ENCODE data around the gene SAMSN1.
"Not testable (repeated sequence)": the region's sequence is repeated elsewhere in the genome, so short reads cannot be mapped to it uniquely, and the experiment has no call there.

The SAMSN1 gene

DNA sequence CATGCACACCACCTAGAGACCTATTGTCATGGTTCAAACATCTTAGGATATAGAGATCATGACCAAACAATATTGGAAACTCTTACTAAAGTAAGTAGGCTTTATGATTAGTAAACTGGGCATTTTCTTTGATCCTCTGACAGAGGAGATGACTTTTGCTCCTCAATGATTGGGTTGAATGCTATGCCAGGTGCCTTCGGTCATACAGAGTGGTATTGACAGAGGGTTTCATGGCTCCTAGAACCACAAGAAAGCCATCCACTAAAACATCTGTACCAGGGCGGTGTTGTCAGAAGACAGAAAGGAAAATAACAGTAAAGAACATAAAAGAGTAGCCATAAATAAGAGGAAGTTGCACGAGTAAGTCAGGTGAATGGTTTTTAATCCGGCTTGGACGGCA, 20.8 kb upstream of the SAMSN1 start:
- no peak for DNase-seq (ENCODE audit: low read depth in 2 of 2)

DNA sequence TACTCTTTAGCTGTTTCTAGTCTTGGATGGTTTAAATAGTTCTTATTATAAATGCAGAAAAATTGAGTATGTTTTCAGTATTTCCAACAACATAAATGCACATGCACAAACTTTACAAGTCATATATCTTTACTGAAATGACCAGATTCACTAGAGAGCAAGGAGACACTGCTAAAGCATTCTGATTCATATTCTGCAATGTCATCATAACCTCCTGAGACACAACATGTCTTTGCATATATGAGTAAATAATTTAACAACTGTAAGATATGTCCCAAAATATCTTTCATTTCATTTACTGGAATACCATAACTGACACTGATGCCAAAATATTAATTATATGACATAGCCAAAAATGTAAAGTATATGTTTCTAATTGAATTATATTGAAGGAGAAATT, 16.8 kb upstream of the SAMSN1 start:
- DNase-seq (ENCODE audit: low read depth in 2 of 2), result no peak

DNA sequence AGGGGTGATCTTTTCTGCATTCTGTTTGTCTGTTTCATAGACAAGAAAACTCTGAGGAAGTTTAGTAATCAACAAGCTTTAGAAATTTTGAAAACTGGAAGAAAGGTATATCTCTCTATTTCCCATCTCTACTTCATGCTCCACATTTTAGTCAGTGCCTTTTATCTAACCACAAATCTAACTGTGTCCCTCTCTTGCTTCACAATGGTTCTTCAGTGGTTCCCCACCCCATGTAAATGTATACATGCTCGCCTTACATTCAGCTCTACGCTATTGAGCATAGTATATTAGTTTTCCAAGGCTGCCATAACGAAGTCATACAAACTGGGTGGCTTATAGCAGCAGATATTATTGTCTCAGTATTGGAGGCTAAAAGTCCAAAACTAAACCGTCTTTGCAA, 14.4 kb upstream of the SAMSN1 start:
- DNase-seq (ENCODE audit: low read depth in 2 of 2), result no peak

DNA sequence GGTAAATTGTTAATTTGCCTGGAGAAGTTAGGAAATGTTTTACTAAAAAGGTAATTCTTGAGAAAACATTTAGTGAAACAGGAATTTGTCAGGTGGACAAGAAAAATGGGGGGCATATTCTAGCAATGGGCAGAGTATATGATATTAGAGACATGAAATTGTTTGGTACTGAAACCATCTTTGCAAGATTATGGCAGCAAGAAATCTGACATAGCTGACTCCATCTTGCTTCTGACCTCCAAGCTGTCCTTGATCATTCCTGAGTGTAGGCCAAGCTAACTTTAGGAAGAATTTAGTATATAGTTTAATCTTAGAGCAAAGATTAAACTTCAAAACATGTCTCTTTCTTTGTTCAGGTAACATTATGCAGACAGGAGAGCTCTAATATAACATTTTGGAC, 14.0 kb upstream of the SAMSN1 start:
- DNase-seq (ENCODE audit: low read depth in 2 of 2), result no peak

DNA sequence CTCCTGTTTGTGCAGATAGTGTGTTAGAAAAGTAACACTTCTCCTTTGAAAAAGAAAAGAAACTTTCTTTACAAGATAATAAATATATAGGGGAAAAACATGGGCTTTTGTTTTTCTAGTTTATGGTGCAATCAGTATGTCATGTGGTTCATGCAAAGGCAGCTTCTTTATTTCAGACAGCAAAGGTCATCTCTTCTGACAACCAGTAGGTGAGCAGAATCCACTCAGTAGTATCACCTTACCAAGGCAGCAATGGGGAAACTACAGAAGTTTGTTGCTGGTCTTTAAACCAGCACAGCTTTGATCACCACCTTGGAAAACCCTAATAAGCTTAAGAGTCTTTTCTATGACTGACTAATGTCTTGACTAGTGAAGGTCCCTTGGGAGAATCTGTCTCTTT, 13.0 kb upstream of the SAMSN1 start:
- no peak for DNase-seq (ENCODE audit: low read depth in 2 of 2)

DNA sequence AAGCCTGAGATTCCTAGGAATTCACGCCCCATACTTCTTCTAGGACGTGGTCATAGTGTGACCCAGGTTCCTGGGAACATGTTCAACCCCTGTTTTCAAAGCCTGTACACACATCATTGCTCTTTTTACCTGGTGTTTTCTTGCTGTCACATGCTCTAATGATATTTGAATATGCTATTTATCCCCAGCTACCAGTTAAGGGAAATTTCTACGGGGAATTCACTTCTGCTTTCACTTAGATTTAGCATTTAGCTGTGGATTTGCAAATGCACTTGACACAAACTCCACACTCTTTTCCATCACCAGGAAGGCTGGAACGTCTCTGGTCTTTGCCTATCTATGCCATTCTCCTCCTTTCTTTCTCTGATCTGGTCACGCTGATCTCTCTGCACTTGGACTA, 11.3 kb upstream of the SAMSN1 start:
- DNase-seq (ENCODE audit: low read depth in 2 of 2), result no peak

DNA sequence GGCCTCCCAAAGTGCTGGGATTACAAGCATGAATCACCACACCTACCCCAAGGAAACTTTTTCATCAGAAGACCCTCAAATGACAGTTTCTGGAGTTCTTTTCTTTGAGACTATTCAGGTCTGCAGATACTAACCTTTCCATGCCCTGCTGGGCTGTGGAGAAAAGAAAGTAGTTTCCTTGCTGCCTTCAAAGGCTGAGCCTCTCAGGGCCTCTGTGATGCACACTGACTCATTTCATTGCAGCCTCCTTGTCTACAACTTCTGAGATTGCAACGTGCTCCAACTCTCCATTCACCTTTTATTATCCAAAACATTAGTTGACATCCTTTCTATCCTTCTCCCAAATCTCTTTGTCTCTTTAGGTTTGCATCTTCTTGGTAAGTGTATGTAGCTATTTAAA, 8.8 kb upstream of the SAMSN1 start:
- DNase-seq (ENCODE audit: low read depth in 2 of 2), result no peak

DNA sequence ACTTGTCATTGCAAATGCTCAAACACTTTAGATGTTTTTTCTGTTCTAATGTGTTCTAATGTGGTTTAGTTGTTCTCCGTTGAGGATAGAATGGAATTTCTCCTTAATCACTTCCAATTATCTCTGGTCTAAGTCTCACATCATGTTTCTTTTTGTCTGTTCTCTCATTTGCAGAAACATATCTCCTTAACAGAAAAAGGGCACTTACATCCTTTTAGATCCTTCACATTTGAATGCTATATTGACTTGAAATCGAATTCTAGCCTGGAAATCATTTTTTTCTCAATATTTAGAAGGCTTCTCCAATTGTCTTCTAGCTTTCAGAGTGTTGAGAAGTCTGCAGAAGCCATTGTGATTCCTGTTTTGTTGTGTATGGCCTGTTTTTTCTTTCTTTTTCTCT, 7.3 kb upstream of the SAMSN1 start:
- DNase-seq (ENCODE audit: low read depth in 2 of 2), result no peak

DNA sequence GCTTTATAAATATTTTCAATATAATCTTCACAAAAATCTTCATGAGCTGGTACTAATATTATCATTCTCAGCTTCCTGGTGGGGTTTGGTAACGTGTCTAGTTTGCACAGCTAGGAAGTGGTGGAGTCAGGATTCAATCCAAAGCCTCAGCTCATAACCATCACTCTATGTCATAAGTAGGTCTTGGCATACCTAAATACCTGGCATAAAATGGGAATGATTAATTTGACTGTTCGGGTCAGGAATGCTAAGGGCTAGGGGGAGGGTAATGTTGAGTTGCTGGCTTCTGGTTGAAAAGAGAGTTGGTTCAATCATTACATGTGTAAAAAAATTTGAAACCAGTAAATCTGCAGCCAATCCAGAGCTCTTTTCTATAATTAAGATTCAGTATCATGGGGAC, 5.6 kb upstream of the SAMSN1 start:
- no peak for DNase-seq (ENCODE audit: low read depth in 2 of 2)

DNA sequence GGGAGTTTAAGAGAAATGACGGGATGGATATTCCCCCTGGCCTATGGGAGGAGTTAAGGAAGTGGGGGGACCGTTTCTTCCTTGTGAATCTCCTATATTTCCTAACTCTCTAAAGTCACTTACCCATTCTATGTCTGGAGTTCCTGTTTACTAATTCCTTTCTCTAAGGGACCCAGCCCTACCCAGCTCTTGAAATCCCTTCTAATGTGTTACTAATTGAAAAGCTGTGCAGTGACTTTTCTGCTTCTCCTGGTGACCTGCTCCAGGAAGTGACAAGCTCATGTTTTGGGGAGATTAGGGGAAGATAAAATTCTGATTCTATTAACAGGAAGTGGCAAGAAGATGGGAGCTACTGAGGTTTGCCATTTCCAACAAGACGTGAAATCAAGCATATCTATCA, 4.0 kb upstream of the SAMSN1 start:
- DNase-seq (ENCODE audit: low read depth in 2 of 2), result no peak

DNA sequence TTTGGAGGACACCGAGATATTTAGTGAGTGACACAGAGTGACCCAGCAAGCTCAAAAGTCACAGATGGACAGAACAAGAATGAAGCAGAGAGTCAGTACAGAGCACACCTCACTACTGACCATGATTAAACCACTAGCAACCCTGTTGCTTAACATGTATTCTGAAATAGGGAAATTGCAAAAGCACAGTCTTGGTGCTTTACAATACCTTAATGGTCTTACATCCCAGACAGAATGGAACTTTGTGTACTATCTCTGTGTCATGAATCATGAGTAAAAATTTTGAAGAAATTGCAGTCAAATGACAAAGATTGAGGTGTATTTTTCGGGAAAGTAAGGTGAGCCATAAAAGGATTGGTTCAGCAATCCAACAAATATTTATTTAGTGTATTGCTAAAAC, 2.7 kb upstream of the SAMSN1 start:
- DNase-seq (ENCODE audit: low read depth in 2 of 2), result no peak

DNA sequence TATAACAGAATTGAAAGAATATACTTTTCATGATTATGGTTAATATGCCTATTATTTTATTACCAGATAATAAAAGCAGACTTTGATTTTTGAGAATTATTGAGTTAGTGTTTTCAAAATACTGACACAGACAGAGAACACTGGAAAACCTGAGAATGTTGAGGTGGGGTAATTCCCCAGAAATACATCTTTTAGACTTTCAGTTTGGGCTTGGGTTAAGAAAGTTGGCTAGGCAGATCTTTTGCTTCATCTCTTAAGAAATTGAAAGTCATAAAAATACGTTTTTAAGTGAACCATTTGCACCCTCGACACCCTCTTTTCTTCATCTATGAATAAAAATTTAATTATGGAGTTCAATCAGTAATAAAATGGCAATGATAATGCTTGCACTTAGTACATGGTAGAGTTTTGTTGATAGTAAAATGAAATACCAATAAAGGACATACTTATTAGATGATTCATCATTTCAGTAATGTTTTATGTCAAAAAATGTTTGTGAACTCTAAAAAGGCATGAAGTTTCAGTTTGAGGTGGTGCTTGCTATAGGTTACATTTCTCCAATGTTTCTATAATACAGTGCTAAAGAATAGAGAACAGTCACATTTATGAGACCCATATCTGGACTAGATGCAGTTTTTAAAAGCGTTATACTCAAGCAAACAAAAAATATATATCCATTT, 1.9 kb upstream of the SAMSN1 start:
- no peak for DNase-seq (ENCODE audit: low read depth in 2 of 2)

DNA sequence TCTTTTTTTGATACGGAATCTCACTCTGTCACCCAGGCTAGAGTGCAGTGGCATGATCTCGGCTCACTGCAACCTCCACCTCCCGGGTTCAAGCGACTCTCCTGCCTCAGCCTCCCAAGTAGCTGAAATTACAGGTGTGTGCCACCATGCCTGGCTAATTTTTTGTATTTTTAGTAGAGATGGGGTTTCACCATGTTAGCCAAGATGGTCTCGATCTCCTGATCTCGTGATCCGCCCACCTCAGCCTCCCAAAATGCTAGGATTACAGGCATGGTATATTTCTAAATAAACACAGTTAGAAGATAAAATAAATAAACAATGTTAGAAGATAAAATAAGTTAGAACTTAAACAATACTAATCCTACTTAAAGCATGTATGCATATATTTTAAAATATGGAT, 604 bp upstream of the SAMSN1 start:
- not testable (repeated sequence) for DNase-seq (ENCODE audit: low read depth in 2 of 2)

DNA sequence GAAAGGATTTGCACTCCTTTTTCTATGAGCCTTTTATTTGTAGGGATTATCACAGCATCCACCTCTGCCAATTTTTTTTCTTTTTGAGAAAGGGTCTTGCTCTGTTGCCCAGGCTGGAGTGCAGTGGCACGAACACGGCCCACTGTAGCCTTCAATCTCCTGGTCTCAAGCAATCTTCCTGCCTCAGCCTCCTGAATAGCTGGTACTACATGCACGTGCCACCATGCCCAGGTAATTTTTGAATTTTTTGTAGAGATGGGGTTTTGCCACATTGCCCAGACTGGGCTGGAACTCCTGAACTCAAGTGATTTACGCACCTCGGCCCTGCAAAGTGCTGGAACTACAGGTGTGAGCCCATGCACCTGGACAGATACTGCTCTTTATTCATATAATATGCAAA, 2.1 kb downstream of the SAMSN1 start:
- no peak for DNase-seq (ENCODE audit: low read depth in 2 of 2)

DNA sequence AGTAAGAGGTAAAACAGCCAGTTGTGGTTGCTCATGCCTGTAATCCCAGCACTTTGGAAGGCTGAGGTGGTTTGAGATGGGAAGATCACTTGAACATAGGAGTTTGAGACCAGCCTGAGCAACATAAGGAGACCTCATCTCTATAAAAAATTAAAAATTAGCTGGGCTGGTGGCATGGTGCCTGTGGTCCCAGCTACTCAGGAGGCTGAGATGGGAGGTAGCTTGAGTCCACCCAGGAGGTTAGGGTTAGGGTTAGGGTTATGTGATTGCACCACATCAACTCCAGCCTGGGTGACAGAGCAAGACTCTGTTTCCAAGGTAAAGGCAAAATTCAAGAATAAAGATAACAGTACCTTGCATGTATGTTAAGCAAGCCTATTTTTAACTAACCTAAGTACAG, 3.5 kb downstream of the SAMSN1 start:
- DNase-seq (ENCODE audit: low read depth in 2 of 2), result no peak

DNA sequence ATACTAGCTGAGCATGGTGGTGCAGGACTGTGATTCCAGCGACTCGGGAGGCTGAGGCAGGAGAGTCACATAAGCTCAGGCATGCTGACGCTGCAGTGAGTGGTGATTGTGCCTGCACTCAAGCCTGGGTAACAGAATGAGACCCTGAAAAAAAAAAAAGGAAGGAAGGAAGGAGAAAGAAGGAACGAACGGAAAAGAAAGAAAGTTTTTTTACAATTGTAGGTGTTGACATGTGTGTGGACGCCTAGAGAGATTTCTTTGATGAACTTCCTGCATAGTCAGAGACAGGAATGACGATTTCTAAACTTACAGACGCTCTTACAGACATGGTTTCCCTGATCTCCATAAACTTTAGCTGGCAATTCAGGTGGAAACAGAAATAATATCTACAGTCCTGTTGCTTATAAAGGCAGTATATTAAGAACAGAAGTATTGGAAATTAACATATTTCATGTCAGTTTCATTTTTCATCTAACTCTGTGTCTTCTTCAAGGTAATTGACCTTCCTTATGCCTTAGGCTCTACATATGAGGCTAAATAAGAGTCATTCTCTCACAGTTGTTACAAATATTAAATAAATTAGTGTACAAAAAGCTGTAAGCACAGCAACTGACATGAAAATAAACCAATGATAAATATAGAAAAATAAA, 4.1 kb downstream of the SAMSN1 start:
- DNase-seq (ENCODE audit: low read depth in 2 of 2), result no peak

DNA sequence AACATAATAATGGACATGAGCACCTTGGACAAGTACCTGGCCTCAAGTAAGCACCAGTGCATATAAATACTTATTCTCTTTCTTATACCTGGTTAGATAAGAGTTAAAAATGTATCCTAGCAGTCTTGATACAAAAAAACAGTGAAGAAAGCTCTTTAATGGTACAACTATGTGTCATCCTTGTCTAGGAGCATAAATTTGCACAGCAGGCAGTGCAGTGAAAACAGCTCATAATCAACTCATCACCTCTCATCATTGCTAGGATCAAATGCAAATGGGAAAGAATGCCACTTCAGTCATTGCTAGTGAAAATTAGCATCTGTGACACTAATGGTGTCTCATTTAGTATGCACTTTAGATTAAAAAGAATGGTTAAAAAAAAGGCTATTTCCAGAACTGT, 7.6 kb downstream of the SAMSN1 start:
- no peak for DNase-seq (ENCODE audit: low read depth in 2 of 2)

DNA sequence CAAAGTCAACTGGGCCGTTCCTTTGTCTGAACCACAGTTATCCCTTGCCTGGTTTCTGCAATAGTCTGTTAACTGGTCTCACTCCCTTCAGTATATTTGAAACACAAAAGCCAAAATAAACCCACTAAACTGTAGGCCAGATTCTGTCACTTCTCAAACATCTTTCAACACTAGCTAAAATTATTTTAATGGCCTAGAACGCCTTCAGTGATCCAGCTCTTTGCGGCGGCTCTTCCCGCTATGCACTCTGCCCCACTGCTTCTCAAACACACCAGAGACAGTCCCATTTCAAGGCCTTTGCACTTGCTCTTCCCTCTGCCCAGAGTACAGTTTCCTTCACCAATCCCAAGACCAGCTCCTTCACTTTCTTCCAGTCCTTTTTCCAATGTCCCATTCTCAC, 9.2 kb downstream of the SAMSN1 start:
- DNase-seq (ENCODE audit: low read depth in 2 of 2), result no peak

DNA sequence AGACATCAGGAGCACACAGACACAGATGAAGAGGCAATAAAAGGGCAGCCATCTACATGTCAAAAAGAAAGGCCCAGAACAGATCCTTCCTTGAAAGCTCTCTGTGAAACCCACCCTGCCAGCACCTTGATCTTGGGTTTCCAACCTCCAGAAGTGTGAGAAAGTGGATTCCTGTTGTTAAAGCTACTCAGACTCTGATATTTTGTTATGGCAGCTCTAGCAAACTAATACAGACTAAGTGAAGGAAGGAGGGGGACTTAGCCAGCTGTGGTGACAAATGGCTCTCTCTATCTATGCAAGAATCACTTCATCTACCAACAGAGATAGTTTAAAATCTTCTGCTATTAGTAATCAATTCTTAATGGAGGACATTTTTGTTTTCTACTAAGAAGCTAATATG, 10.4 kb downstream of the SAMSN1 start:
- no peak for DNase-seq (ENCODE audit: low read depth in 2 of 2)

DNA sequence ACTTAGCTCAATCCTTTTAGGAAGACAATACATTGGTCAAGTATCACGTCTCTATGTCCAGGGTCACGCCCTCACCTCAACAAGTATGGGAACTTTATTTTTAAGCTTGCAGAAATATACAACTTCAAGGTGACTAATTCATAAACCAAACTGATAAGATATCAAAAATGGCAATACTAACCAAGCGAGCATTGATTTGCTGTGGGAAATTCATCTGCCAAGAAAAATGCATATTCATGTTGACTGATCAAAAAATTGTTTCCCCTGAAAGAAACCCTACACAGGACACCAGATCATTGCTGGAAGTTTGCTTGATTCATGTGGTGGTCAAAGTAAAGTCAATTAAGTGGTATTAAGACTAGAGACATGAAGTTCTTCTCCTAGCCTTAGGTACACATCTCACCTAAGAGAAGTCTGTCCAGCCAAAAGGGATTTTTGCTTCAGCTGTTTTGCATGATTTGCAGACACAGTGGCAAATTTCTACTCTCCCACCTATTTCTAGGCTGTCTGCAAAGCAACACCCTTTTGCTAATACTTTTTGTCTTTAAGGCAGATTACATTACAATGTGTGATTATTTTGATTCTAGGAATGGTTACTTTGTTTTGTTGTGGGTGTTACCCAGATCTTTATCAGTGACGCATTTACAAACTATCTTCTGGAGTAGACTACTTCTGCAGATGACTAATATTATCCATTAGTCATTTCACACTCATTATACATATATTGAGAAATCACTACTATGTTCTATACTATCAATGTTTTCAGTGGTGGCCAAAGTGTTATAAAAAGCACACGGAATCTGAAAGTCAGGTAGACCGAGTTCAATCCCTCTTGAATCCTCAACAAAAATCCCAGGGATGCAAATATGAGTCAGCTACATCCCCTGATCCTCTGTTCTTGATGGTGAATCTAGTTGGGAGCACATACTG, 12.4 kb downstream of the SAMSN1 start:
- no peak for DNase-seq (ENCODE audit: low read depth in 2 of 2)

DNA sequence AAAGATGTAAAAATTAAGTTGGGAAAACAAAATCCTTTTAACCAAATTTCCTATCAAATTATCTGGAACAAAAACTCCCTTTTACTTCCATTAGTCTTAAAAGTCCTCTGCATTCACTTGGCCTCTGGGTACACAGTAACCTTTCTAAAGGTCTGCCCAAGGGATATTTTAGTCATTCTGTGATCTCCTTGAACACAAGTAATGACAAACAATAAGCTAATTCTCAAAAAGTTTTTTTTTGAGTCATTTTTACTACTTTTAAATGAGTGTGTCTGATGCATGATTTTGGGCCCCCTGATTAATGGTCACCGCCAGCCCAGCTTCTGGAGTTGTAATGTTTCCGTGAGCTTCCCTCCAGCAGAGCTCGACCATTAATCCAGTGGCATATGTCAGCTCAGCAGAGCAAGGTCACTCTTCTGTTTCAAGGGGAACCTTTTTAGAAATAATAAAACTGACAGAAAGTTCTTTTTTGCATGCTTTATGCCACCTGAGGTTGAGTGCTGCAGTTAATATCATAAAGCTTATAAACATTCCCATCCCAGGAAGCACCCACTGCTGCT, 14.3 kb downstream of the SAMSN1 start:
- DNase-seq (ENCODE audit: low read depth in 2 of 2), result no peak

DNA sequence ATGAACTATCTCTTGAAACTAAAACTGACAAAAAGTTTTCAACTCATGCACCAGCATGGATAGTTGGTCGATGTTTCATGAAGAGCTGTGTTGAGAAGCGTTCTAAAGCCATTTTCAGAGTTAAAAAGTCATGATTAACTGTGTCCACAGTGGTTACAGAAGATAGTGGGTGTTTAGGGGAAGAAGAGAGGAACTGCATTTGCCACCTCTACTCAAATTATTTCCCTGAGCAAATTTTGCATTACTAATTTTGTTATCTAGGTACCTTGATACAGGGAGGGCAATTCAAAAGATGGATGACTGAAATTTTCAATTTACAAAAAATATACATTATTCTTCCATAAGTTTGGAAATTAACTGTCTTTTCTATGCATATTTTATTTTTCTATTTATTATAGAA, 15.5 kb downstream of the SAMSN1 start:
- no peak for DNase-seq (ENCODE audit: low read depth in 2 of 2)

DNA sequence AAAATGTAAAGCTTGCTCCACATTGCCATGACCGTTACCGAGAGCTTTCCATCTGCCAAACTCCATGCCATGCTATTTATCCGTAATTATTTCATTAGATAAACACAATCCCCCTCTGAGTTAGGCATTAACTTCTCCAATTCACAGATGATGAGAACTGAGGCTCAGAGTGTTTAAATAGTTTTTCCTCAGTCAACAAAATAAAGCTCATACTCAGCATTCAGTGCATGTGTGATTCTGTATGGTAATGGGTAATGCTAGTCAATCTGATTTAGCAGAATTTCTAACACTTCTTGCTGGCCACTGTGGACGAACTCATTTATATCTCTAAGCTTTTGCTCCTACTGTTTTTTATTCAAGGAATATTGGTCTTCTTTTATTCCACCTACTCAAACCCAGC, 17.3 kb downstream of the SAMSN1 start:
- DNase-seq (ENCODE audit: low read depth in 2 of 2), result no peak

All from stimulated activated CD8-positive, alpha-beta memory T cell treated with anti-CD3 and anti-CD28 coated beads, Interleukin-2, amount 100 ng/mL, for 48 hours (primary cell).